ENCODE data around the gene MRPS25. TPM values are rescaled to one million over a fixed set of nuclear protein-coding genes. Genes with fewer than 3 reads are reported as not detected.
A peak's percentile ranks its signal among the peaks of the same experiment; 100 is the strongest.

Gene MRPS25
- total and polyA plus RNA-seq, 9 of the 15 experiments (the other 6 are each of a cell fraction or from before 2014, with no cell fraction given): 34.3 to 129 (median 78.2) TPM

GRCh38 chr3:15098503-15099363 lies 33.6 kb upstream of the MRPS25 start, which contains the start of gene RBSN (continued):
- TF ChIP-seq RREB1 (CRISPR knock-in tag; IDR thresholded peaks at IDR 0.05) (peak; percentile 58; the same call in 1 of the 2 replicates), MNT (conservative IDR thresholded peaks at IDR 0.05) (peak; percentile 74 to 92), E2F8 (IDR thresholded peaks at IDR 0.05; ENCODE audit: low read depth, partially characterized antibody) (peak; percentile 95), ARID4B (CRISPR knock-in tag; IDR thresholded peaks at IDR 0.05) (peak; percentile 89; the same call in 1 of the 2 replicates), ZNF280A (IDR thresholded peaks at IDR 0.05; ENCODE audit: low read depth, partially characterized antibody) (peak; percentile 55), COPS2 (conservative IDR thresholded peaks at IDR 0.05) (no peak), GABPB2 (CRISPR knock-in tag; conservative IDR thresholded peaks at IDR 0.05) (no peak), CC2D1A (IDR thresholded peaks at IDR 0.05) (peak; percentile 39; the same call in 1 of the 2 replicates)

All from K562 (cell line).